Measurements from ENCODE around the gene TMEM144. TPM values are rescaled to one million over a fixed set of nuclear protein-coding genes. Genes with fewer than 3 reads are reported as not detected.

Gene TMEM144
- total and polyA plus RNA-seq, 12 donors = 10.1 to 55.4 (median 20.2) TPM

DNA sequence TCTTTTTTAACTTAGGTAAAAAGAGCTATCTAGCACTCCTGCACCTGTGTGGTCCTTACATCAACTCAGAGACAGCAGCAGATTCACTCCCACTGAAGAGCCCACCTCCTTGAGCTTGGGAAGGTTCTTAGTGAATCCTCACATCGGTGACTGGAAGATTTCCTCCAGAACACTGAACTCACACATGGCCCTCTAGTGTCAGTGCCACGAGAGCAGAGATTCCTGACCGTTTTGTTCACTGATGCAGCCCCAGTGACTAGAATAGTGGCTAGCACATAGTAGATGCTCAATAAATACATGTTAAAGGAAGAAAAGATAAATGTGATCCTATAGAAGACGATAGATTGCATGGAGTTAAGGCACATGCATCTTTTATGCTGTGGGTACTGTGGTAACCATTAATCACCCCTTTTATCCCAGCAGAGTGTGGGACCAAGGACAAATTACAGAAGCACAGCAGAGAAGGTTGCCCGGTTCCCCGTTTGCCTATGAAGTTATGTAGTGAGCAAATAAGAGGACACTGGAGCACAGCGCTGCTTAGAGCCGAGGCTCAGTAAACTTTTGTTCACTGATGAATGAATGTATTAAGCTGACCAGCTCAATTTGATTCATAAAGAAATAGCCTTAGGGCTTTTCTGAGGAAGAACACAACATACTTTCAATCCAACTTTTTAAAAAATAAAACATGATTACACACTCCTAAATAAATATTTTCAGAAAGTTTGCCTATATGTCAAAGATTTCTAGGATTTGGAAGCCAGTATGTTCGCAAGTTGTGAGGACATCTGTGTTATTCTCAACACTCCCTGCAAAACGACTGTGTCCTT is 46.1 kb upstream of the TMEM144 start:
- DNase-seq = peak in 5 of 7 donors; percentile 52 to 70 (median 58)
- WGBS, 4 donors = 18 to 33% (median 27%) methylated on average over 10 of the region's 10 CpGs
- no peaks in the 10 kb centered on the region for H3K9me3 ChIP-seq (replicated peaks in 1 of 3)
- H3K27ac ChIP-seq = peak overlapping the region in 4 of 5 donors; percentile 16 to 87 (median 60)
- peak overlapping the region in 2 of 4 donors; percentile 7 to 81 for H3K4me3 ChIP-seq
- peak in 1 of 2 donors; percentile 61 for TF ChIP-seq POLR2A (IDR thresholded peaks at IDR 0.05)
- TF ChIP-seq, protein P1, sequence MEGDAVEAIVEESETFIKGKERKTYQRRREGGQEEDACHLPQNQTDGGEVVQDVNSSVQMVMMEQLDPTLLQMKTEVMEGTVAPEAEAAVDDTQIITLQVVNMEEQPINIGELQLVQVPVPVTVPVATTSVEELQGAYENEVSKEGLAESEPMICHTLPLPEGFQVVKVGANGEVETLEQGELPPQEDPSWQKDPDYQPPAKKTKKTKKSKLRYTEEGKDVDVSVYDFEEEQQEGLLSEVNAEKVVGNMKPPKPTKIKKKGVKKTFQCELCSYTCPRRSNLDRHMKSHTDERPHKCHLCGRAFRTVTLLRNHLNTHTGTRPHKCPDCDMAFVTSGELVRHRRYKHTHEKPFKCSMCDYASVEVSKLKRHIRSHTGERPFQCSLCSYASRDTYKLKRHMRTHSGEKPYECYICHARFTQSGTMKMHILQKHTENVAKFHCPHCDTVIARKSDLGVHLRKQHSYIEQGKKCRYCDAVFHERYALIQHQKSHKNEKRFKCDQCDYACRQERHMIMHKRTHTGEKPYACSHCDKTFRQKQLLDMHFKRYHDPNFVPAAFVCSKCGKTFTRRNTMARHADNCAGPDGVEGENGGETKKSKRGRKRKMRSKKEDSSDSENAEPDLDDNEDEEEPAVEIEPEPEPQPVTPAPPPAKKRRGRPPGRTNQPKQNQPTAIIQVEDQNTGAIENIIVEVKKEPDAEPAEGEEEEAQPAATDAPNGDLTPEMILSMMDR (IDR thresholded peaks at IDR 0.05) = no peak
- H3K36me3 ChIP-seq (replicated peaks in 1 of 2) = no peaks in the 10 kb centered on the region
- H3K4me1 ChIP-seq (replicated peaks in 1 of 2) = peaks cover 54 to 93% of the 10 kb centered on the region in 2 donors
- no peaks in the 10 kb centered on the region for H3K27me3 ChIP-seq
- intact Hi-C loops (cut with DNase I) = no loop called here

DNA sequence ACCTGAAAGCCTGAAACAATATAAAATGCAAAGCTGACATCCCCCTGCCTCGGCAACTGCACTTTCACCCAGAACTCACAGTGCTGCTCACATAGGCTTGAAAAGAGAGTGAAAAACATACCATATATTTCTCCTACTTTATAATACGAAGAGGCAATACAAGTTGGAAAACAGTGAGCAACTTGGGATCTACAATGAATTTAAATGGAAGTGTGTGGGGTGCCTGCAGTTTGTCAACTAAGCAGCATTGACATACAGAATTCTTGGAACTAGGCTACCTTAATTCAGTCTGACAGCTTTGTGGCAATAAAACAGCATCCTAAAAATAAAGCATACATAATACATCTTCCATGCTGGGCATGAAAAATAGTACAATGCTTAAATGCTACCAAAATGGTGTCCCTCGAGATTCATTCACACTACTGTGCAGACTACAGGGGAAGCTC is 45.5 kb upstream of the TMEM144 start:
- H3K36me3 ChIP-seq (replicated peaks in 1 of 2) = no peaks in the 10 kb centered on the region
- DNase-seq = no peak
- H3K4me3 ChIP-seq = peak overlapping the region in 1 of 4 donors; percentile 81
- H3K27me3 ChIP-seq = no peaks in the 10 kb centered on the region
- WGBS, 4 donors = 21 to 39% (median 28%) methylated on average over 3 of the region's 3 CpGs
- H3K27ac ChIP-seq = peak overlapping the region in 4 of 5 donors; percentile 26 to 87 (median 60)
- peaks cover 51 to 88% of the 10 kb centered on the region in 2 donors for H3K4me1 ChIP-seq (replicated peaks in 1 of 2)
- H3K9me3 ChIP-seq (replicated peaks in 1 of 3) = no peaks in the 10 kb centered on the region
- TF ChIP-seq, protein P1 (IDR thresholded peaks at IDR 0.05) = no peak
- no peak for TF ChIP-seq POLR2A (IDR thresholded peaks at IDR 0.05)
- intact Hi-C loops (cut with DNase I) = no loop called here

DNA sequence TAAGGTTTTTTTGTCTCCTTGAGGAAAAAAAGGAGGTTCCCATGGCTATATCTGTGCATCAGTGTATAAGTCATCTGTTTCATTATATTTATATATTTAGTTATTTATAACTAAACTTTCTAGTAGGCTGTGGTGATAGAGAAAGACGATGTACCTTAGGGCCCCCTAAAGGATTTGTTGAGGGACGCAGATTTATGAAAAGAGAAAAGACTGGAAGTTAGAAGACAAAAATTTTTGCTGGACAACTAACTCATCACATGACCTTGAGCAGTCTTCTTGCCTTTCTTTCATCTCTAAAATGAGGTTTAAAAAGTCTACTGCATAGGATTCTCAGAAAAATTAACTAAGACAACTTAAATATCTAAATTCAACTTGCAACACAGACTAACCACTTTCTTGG is 43.6 kb upstream of the TMEM144 start:
- Histone ChIP-seq H3K36me3 (replicated peaks in 1 of 2) (no peaks in the 10 kb centered on the region), H3K27me3 (no peaks in the 10 kb centered on the region), H3K4me3 (peak overlapping the region in 2 of 4 donors; percentile 55 to 81), H3K4me1 (replicated peaks in 1 of 2) (peaks cover 36 to 69% of the 10 kb centered on the region in 2 donors), H3K9me3 (replicated peaks in 1 of 3) (no peaks in the 10 kb centered on the region), H3K27ac (peak overlapping the region in 3 of 5 donors; percentile 33 to 87 (median 87))
- intact Hi-C loops (cut with DNase I) = no loop called here
- 19 to 24% (median 22%) methylated on average over 2 of the region's 2 CpGs for WGBS, 4 donors
- DNase-seq = no peak
- TF ChIP-seq, protein P1 (IDR thresholded peaks at IDR 0.05) = peak in 2 of 6 experiments; percentile 12 to 13
- no peak for TF ChIP-seq POLR2A (IDR thresholded peaks at IDR 0.05)

DNA sequence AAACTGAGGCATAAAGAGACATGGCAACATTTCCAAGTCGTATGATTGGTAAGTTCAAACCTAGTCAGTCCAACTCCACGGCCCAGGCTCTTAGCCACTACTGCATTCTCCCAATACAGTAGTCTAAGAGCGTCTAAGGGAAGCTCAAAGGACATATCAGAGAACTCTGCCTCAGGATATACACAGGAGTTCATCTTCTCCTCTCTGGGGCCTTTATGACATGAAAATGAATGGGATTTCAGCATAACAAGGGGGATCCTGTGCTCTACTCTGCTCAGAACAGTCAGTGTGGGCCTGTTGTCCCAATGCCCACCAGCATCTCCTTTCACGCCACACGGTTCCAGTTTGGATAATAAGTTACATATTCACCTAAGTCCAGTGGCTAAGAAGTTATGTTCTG is 41.7 kb upstream of the TMEM144 start:
- H3K27ac ChIP-seq = peak overlapping the region; percentile 68 to 94 (median 87)
- no peaks in the 10 kb centered on the region for H3K36me3 ChIP-seq (replicated peaks in 1 of 2)
- no peak for DNase-seq
- TF ChIP-seq, protein P1 (IDR thresholded peaks at IDR 0.05) = no peak
- TF ChIP-seq POLR2A (IDR thresholded peaks at IDR 0.05) = peak in 1 of 2 donors; percentile 21
- peaks cover 28 to 57% of the 10 kb centered on the region in 2 donors for H3K4me1 ChIP-seq (replicated peaks in 1 of 2)
- WGBS, 4 donors = 28 to 40% (median 32%) methylated on average over 3 to 5 of the region's 5 CpGs
- no peaks in the 10 kb centered on the region for H3K27me3 ChIP-seq
- intact Hi-C loops (cut with DNase I) = no loop called here
- H3K4me3 ChIP-seq = peak overlapping the region; percentile 55 to 95 (median 70)
- no peaks in the 10 kb centered on the region for H3K9me3 ChIP-seq (replicated peaks in 1 of 3)

Measured in adrenal gland (tissue), 12 donors.